ENCODE measurements around the gene PPM1L.

Gene PPM1L

DNA sequence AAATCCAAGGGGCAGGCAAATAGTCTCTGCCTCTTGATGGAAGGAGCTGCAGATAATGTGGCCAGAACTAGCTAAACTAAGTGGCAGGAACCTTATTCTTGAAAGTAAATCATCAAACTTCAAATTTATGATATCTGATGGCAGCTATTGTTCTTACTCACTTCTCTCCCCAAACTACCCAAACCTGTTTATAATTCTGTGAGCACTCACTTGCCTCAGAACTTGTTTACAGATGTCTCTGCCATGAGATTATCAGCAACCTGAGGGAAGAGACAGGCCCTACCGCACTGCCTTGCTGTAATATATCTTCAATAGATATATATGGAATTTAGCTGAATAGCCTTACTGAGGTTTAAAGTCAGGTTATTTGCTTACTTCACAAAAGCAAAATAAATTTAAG lies 351.3 kb downstream of the PPM1L start:
- DNase-seq: no peak

DNA sequence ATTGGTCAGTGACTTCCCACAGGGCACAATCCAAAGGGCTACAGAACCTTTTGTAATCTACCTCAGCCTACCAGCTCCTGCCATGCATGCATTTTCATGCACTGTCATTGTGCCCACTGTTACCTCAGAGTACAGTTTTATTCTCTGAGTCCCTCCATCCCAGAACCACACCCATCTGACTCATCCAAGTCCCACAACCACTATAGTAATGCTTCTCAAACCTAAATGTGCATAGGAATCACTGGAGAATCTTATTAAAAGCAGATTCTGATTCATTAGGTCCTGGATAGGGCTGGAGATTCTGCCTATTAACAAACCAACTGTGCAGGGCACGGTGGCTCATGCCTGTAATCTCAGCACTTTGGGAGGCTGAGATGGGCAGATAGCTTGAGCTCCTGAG lies 352.8 kb downstream of the PPM1L start:
- no peak for DNase-seq

DNA sequence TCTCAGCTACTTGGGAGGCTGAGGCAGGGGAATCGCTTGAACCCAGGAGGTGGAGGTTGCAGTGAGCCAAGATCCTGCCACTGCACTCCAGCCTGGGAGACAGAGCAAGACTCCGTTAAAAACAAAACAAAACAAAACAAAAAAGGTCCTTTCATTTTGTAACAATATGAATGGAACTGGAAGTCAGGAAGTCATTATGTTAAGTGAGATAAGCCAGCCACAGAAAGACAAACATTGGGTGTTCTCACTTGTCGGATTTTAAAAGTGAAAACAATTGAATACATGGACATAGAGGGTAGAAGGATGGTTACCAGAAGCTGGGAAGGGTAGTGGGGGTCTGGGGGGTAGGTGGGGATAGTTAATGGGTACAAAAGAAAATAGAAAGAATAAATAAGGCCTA lies 361.6 kb downstream of the PPM1L start:
- DNase-seq: no peak

DNA sequence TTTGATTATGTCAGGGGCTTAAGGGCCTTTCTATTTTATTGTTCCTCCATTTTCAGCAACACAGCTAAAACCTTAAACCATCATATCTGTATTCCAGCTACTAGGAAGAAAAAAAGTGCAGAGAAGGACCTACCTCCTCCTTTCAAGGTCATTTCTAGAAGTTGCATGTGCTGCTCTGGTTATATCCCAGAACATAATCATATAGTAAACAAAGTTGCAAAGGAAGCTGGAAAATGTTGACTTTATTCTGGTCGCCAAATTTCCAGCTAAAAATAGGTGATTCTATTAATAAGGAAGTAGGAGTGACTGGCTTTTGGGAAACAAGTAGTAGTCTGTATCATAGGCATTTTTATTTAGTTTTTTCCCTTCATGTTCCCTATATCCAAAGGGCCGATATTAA lies 370.5 kb downstream of the PPM1L start:
- DNase-seq: no peak

All from activated effector memory CD4-positive, alpha-beta T cell treated with Interleukin-2 at 50 U/mL for 16 hours (primary cell).